SK-N-SH (cell line): Measurements from ENCODE around the gene ZDHHC5. TPM values are rescaled to one million over a fixed set of nuclear protein-coding genes. Genes with fewer than 3 reads are reported as not detected.

Source experiments
- CTCF ChIA-PET: fragments of 300-600, 350-600 bp; formaldehyde crosslinking; extraction: SDS; loops from one replicate; lab custom pipeline; 2021; lab: Yijun Ruan, JAX
- POLR2A ChIA-PET: fragments of 350-600 bp; sonication (Branson Sonifier 250); formaldehyde crosslinking; extraction: SDS; loops from one replicate; lab custom pipeline; 2020; ENCODE audit warnings: antibody characterized with exemption, inconsistent platforms; lab: Yijun Ruan, JAX
- DNase-seq: peaks from one replicate; pipeline ENCODE4 v3.0.0; 2012
- H2AFZ ChIP-seq: fragments of 200-600 bp; sonication (generic); 2 replicates; pipeline ENCODE4 v1.8.1; 2016; ENCODE audit warnings: antibody characterized with exemption, mild to moderate bottlenecking, low read depth
- H3F3A ChIP-seq: fragments of 200-600 bp; sonication (generic); replicated peaks from 2 replicates; pipeline ENCODE3; 2016; ENCODE audit warnings: antibody characterized with exemption, mild to moderate bottlenecking; ENCODE audit not compliant: insufficient read depth
- H3K27ac ChIP-seq, 2 experiments: fragments of 200-500 bp in 1 of 2; fragments of 200-600 bp in 1 of 2; sonication (Bioruptor generic) in 1 of 2; sonication (generic), shearing (Covaris generic) in 1 of 2; 2 replicates each; pipeline versions ENCODE4 v1.5.1 to v1.6.1; 2014 to 2016; ENCODE audit warnings: low read depth in 2 of 2, inconsistent platforms in 1 of 2, low read length in 1 of 2, mild to moderate bottlenecking in 1 of 2, mixed read lengths in 1 of 2
- H3K27me3 ChIP-seq: fragments of 200-600 bp; sonication (generic), shearing (Covaris generic); 2 replicates; pipeline ENCODE4 v1.6.1; 2016; ENCODE audit warnings: mixed run types; ENCODE audit not compliant: insufficient read depth
- H3K36me3 ChIP-seq, 2 experiments: fragments of 200-500 bp in 1 of 2; fragments of 200-600 bp in 1 of 2; sonication (Bioruptor generic) in 1 of 2; sonication (generic) in 1 of 2; replicated peaks in 1 of 2; 2 replicates each; pipeline versions ENCODE3 to v1.5.1; 2014 to 2016; ENCODE audit warnings: low read length in 1 of 2, mild to moderate bottlenecking in 1 of 2; ENCODE audit not compliant: insufficient read depth in 2 of 2, control insufficient read depth in 1 of 2
- H3K4me1 ChIP-seq, 2 experiments: fragments of 200-500 bp in 1 of 2; fragments of 200-600 bp in 1 of 2; sonication (Bioruptor generic) in 1 of 2; sonication (generic), shearing (Covaris generic) in 1 of 2; 2 replicates each; pipeline versions ENCODE4 v1.5.1 to v1.6.1; 2014 to 2016; ENCODE audit warnings: low read depth in 1 of 2, low read length in 1 of 2, mixed run types in 1 of 2; ENCODE audit not compliant: insufficient read depth in 2 of 2, control insufficient read depth in 1 of 2
- H3K4me2 ChIP-seq: fragments of 200-600 bp; sonication (generic), shearing (Covaris generic); 2 replicates; pipeline ENCODE4 v1.6.1; 2017; ENCODE audit warnings: mixed run types
- H3K4me3 ChIP-seq, 2 experiments: fragments of 200-500 bp in 1 of 2; fragments of 200-600 bp in 1 of 2; sonication (Bioruptor generic) in 1 of 2; sonication (generic), shearing (Covaris generic) in 1 of 2; 2 replicates each; pipeline versions ENCODE4 v1.5.1 to v1.8.1; 2014 to 2016; ENCODE audit warnings: low read depth in 2 of 2, inconsistent platforms in 1 of 2, low read length in 1 of 2, mild to moderate bottlenecking in 1 of 2, mixed read lengths in 1 of 2, moderate library complexity in 1 of 2
- H3K79me2 ChIP-seq: fragments of 200-600 bp; sonication (generic); 2 replicates; pipeline ENCODE4 v1.8.1; 2017; ENCODE audit warnings: mild to moderate bottlenecking; ENCODE audit not compliant: insufficient read depth
- H3K9ac ChIP-seq: fragments of 200-600 bp; sonication (generic); 2 replicates; pipeline ENCODE4 v1.6.1; 2017; ENCODE audit warnings: mixed run types
- H3K9me2 ChIP-seq: fragments of 200-600 bp; sonication (generic); 2 replicates; pipeline ENCODE4 v1.6.1; 2017; ENCODE audit warnings: mixed run types
- H3K9me3 ChIP-seq: fragments of 200-600 bp; sonication (generic); 2 replicates; pipeline ENCODE4 v1.6.1; 2017; ENCODE audit warnings: mixed run types, mild to moderate bottlenecking, moderate library complexity
- H4K20me1 ChIP-seq: fragments of 200-600 bp; sonication (generic); 2 replicates; pipeline ENCODE4 v1.6.1; 2017; ENCODE audit warnings: mild to moderate bottlenecking, mixed run types; ENCODE audit not compliant: insufficient read depth
- CHD2 ChIP-seq: fragments of 150-350 bp; IDR thresholded peaks from 2 replicates; pipeline ENCODE4 v1.6.1; 2018; ENCODE audit warnings: low read length; ENCODE audit not compliant: partially characterized antibody
- ELF1 ChIP-seq: IDR thresholded peaks from 2 replicates; pipeline ENCODE4 v1.4.0; 2012
- FOXJ3 ChIP-seq: sonication (generic); formaldehyde crosslinking; IDR thresholded peaks from 2 replicates; pipeline ENCODE4 v1.5.1; 2020; ENCODE audit warnings: mild to moderate bottlenecking, missing genetic modification reagents
- GABPA ChIP-seq: IDR thresholded peaks from 2 replicates; pipeline ENCODE4 v1.4.0; 2012; ENCODE audit warnings: low read depth, mild to moderate bottlenecking
- GATA2 ChIP-seq: sonication (generic); formaldehyde crosslinking; IDR thresholded peaks from 2 replicates; pipeline ENCODE4 v1.5.0; 2020; ENCODE audit warnings: mild to moderate bottlenecking, missing genetic modification reagents
- JUND ChIP-seq: IDR thresholded peaks from 2 replicates; pipeline ENCODE4 v1.4.0; 2012
- MXI1 ChIP-seq: IDR thresholded peaks from 2 replicates; pipeline ENCODE4 v1.6.1; 2012; ENCODE audit warnings: mild to moderate bottlenecking, low read depth, low read length, improper control_type of control experiment
- NRF1 ChIP-seq: IDR thresholded peaks from 2 replicates; pipeline ENCODE4 v1.6.1; 2012; ENCODE audit warnings: low read depth, mild to moderate bottlenecking, low read length
- RFX5 ChIP-seq: IDR thresholded peaks from 2 replicates; pipeline ENCODE4 v1.6.1; 2012; ENCODE audit warnings: mild to moderate bottlenecking, improper control_type of control experiment, low read length
- SIN3A ChIP-seq: IDR thresholded peaks from 2 replicates; pipeline ENCODE4 v1.6.1; 2012; ENCODE audit warnings: low read depth, mild to moderate bottlenecking, low read length, moderate library complexity, borderline replicate concordance
- TAF1 ChIP-seq: IDR thresholded peaks from 2 replicates; pipeline ENCODE4 v1.6.1; 2012; ENCODE audit warnings: low read depth, mild to moderate bottlenecking, low read length, moderate library complexity, borderline replicate concordance
- TEAD4 ChIP-seq: IDR thresholded peaks from 2 replicates; pipeline ENCODE4 v1.4.0; 2012; ENCODE audit warnings: mild to moderate bottlenecking, borderline replicate concordance; ENCODE audit not compliant: insufficient read depth
- WGBS: methylation state at CpG from one replicate; pipeline ENCODE4 v1.1.6; 2017; ENCODE audit warnings: low lambda C conversion rate; 5-methylcytosine and 5-hydroxymethylcytosine counted together
- polyA plus RNA-seq, 3 experiments: library from polyadenylated mRNA; depleted of rRNA; stranded (reverse); fragments of >200 nt; gene quantifications; 2 replicates each; pipeline ENCODE4 v1.2.3, GENCODE V29; 2012
- TF ChIP-seq, protein P1 (sequence below): fragments of 200-600 bp; sonication (generic); IDR thresholded peaks from 2 replicates; pipeline ENCODE4 v1.6.1; 2017; ENCODE audit warnings: antibody characterized with exemption, mild to moderate bottlenecking, moderate library complexity
- TF ChIP-seq, protein P2 (sequence below): fragments of 150-350 bp; IDR thresholded peaks from 2 replicates; pipeline ENCODE4 v1.6.1; 2017; ENCODE audit warnings: antibody characterized with exemption, low read length, low read depth, borderline replicate concordance
- TF ChIP-seq, protein P3 (sequence below): fragments of 150-350 bp; IDR thresholded peaks from 2 replicates; pipeline ENCODE4 v1.6.1; 2016; ENCODE audit warnings: mild to moderate bottlenecking, low read depth, low read length

Gene ZDHHC5
- polyA plus RNA-seq, 1 of the 3 experiments (the other 2 are of a cell fraction): 46.6 TPM

DNA sequence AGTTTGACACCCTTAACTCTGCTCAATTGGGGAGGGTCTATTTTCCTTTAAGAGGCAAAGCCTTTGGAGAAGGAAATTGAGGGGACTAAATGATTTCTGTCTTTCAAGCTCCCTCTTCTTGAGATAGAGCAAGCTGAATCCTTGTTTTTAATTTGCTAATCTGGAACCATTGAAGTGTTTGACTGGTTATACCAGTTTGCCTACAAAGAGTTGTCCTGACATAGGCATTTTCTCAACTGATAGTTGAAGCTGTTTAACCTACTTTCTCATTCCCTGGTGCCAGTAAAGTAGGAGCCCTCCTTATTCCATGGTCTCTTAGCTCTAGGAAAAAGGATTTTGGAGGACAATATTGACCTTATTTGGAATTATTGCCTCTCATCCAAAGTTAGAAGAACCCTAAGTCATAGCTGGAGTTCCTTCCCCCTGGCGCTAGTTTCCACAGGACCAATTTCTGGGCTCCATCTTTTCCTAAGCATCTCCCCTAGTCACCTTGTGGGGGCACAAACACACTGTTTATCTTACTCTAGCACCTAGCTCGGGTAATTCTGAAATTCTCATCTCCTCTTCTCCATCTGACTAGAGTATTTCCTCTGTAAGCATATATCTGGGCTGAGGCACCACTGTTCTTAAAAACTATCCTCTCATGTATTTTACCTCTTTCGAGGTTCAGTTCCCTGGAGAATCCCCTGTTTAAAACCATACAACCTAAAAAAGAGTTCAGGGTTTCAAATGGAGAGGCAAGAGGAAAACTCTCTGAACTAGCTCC is 7.4 kb downstream of the ZDHHC5 start:
- Histone ChIP-seq H3K36me3 (peaks cover 38 to 56% of the 10 kb centered on the region in 2 experiments), H3K9me2 (no peaks in the 10 kb centered on the region), H3K4me2 (no peak overlapping the region), H3K9me3 (no peaks in the 10 kb centered on the region), H3K4me1 (no peaks in the 10 kb centered on the region; a peak in 1 of 4 replicates), H4K20me1 (peaks cover 27% of the 10 kb centered on the region), H3K27me3 (no peaks in the 10 kb centered on the region), H3K9ac (no peak overlapping the region), H3K27ac (no peak overlapping the region), H3K79me2 (peaks cover 98% of the 10 kb centered on the region), H2AFZ (no peak overlapping the region), H3K4me3 (no peak overlapping the region), H3F3A (peaks cover 2% of the 10 kb centered on the region)
- POLR2A ChIA-PET: no interaction called here
- 94% methylated on average over 3 of the region's 3 CpGs for WGBS
- DNase-seq: no peak
- CTCF ChIA-PET: interaction anchor here (0.9 to 1.9 kb wide), 3 partner anchors 10 to 125 kb away, joined by 3 to 5 read pairs (median 4); partner anchors contain the start of gene UBE2L6
- TF ChIP-seq FOXJ3 (CRISPR knock-in tag) (no peak), GATA2 (no peak), GABPA (no peak), ELF1 (no peak), SIN3A (no peak), MXI1 (no peak), NRF1 (no peak), JUND (no peak), TAF1 (no peak), CHD2 (no peak), RFX5 (no peak), TEAD4 (no peak)
- TF ChIP-seq, protein P1, sequence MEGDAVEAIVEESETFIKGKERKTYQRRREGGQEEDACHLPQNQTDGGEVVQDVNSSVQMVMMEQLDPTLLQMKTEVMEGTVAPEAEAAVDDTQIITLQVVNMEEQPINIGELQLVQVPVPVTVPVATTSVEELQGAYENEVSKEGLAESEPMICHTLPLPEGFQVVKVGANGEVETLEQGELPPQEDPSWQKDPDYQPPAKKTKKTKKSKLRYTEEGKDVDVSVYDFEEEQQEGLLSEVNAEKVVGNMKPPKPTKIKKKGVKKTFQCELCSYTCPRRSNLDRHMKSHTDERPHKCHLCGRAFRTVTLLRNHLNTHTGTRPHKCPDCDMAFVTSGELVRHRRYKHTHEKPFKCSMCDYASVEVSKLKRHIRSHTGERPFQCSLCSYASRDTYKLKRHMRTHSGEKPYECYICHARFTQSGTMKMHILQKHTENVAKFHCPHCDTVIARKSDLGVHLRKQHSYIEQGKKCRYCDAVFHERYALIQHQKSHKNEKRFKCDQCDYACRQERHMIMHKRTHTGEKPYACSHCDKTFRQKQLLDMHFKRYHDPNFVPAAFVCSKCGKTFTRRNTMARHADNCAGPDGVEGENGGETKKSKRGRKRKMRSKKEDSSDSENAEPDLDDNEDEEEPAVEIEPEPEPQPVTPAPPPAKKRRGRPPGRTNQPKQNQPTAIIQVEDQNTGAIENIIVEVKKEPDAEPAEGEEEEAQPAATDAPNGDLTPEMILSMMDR: no peak
- TF ChIP-seq, protein P2, sequence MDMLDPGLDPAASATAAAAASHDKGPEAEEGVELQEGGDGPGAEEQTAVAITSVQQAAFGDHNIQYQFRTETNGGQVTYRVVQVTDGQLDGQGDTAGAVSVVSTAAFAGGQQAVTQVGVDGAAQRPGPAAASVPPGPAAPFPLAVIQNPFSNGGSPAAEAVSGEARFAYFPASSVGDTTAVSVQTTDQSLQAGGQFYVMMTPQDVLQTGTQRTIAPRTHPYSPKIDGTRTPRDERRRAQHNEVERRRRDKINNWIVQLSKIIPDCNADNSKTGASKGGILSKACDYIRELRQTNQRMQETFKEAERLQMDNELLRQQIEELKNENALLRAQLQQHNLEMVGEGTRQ: no peak
- TF ChIP-seq, protein P3, sequence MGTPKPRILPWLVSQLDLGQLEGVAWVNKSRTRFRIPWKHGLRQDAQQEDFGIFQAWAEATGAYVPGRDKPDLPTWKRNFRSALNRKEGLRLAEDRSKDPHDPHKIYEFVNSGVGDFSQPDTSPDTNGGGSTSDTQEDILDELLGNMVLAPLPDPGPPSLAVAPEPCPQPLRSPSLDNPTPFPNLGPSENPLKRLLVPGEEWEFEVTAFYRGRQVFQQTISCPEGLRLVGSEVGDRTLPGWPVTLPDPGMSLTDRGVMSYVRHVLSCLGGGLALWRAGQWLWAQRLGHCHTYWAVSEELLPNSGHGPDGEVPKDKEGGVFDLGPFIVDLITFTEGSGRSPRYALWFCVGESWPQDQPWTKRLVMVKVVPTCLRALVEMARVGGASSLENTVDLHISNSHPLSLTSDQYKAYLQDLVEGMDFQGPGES: no peak
